Left hindlimb (tissue), 1 donor: ENCODE results near the gene TSPAN5.

Experiments
- DNase-seq: peaks from one replicate; pipeline ENCODE4 v3.0.0-alpha.2; 2018

The TSPAN5 gene

GRCh38 chr4:98514741-98515469 lies 143.5 kb downstream of the TSPAN5 start:
- DNase-seq: no peak

GRCh38 chr4:98512918-98513317 lies 145.5 kb downstream of the TSPAN5 start:
- DNase-seq: no peak

- DNase-seq: peak; percentile 47
Observed at GRCh38 chr4:98510757-98511517, 147.5 kb downstream of the TSPAN5 start.

- no peak for DNase-seq
Observed at GRCh38 chr4:98510340-98510739, 148.1 kb downstream of the TSPAN5 start.

GRCh38 chr4:98509721-98510120 lies 148.7 kb downstream of the TSPAN5 start:
- no peak for DNase-seq

- no peak for DNase-seq
Observed at GRCh38 chr4:98508829-98509598, 149.4 kb downstream of the TSPAN5 start.

- DNase-seq: no peak
Observed at GRCh38 chr4:98508248-98508647, 150.2 kb downstream of the TSPAN5 start.

- DNase-seq: no peak
Observed at GRCh38 chr4:98507299-98507698, 151.1 kb downstream of the TSPAN5 start.

GRCh38 chr4:98506462-98507132 lies 151.8 kb downstream of the TSPAN5 start:
- no peak for DNase-seq

GRCh38 chr4:98505992-98506391 lies 152.4 kb downstream of the TSPAN5 start:
- DNase-seq: no peak

- DNase-seq: no peak
Observed at GRCh38 chr4:98504091-98504490, 154.3 kb downstream of the TSPAN5 start.

GRCh38 chr4:98503676-98504075 lies 154.7 kb downstream of the TSPAN5 start:
- DNase-seq: no peak

GRCh38 chr4:98502624-98503023 lies 155.8 kb downstream of the TSPAN5 start:
- no peak for DNase-seq

- no peak for DNase-seq
Observed at GRCh38 chr4:98502031-98502430, 156.4 kb downstream of the TSPAN5 start.

GRCh38 chr4:98501383-98501782 lies 157.0 kb downstream of the TSPAN5 start:
- DNase-seq: no peak

- no peak for DNase-seq
Observed at GRCh38 chr4:98498774-98499173, 159.6 kb downstream of the TSPAN5 start.

- DNase-seq: no peak
Observed at GRCh38 chr4:98496152-98496845, 162.1 kb downstream of the TSPAN5 start.

GRCh38 chr4:98493296-98493695 lies 165.1 kb downstream of the TSPAN5 start:
- no peak for DNase-seq

GRCh38 chr4:98491899-98492559 lies 166.4 kb downstream of the TSPAN5 start:
- DNase-seq: peak; percentile 49

GRCh38 chr4:98490251-98490650 lies 168.2 kb downstream of the TSPAN5 start:
- no peak for DNase-seq

GRCh38 chr4:98485816-98486345 lies 172.5 kb downstream of the TSPAN5 start:
- DNase-seq: no peak

GRCh38 chr4:98484031-98484430 lies 174.4 kb downstream of the TSPAN5 start:
- DNase-seq: no peak
